ENCODE data around the gene FZR1.

FZR1 gene

DNA sequence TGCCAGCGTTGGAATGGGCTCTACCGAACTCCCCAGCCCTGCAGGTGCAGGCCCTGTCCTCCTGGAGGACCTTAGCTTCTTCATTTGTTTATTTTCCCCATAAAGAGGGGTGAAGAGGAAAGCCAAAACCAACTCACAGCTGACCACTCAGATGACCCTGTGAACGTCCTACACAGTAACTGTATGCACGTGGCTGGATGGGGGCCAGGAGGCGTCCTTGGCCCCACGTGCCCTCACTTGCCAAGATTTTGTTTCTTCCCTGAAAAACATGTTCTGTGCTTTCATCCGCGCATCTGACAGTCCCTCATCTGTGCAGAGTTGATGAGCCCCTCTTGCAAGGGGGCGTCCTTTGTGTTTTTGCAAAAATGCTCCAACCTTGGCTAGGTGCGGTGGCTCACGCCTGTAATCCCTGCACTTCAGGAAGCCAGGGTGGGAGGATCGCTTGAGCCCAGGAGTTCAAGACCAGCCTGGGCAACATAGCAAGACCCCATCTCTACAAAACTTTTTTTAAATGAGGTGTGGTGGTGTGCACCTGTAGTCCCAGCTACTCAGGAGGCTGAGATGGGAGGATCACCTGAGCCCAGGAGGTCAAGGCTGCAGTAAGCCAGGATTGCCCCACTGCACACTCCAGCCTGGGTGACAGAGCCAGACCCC, 27.6 kb downstream of the FZR1 start:
- DNase-seq: no peak

DNA sequence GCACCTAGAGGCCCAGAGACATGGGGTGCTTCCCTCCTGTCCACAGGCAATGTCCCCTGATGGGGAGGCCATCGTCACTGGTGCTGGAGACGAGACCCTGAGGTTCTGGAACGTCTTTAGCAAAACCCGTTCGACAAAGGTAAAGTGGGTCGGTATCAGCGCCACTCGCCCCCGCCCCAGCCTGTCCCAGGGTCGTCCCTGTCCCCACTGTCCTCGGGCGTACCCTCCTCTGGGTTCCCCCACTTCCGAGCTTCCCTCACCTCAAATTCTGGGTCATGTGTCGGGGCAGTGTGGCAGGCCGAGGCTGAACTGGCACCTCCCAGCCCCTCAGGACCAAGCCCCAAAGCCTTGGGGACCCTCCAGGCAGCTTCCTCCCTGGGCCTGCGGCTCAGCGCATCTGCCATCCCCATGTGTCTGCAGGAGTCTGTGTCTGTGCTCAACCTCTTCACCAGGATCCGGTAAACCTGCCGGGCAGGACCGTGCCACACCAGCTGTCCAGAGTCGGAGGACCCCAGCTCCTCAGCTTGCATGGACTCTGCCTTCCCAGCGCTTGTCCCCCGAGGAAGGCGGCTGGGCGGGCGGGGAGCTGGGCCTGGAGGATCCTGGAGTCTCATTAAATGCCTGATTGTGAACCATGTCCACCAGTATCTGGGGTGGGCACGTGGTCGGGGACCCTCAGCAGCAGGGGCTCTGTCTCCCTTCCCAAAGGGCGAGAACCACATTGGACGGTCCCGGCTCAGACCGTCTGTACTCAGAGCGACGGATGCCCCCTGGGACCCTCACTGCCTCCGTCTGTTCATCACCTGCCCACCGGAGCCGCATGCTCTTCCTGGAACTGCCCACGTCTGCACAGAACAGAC, 28.5 kb downstream of the FZR1 start:
- DNase-seq: no peak

DNA sequence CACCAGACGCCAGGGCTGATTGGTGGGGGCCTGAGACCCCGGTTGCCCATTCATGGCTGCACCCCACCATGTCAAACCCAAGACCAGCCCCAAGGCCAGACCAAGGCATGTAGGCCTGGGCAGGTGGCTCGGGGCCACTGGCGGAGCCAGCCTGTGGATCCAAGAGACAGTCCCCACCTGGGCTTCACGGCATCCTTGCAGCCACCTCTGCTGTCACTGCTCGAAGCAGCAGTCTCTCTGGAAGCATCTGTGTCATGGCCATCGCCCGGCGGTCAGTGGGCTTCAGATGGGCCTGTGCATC, 29.1 kb downstream of the FZR1 start:
- DNase-seq: no peak

DNA sequence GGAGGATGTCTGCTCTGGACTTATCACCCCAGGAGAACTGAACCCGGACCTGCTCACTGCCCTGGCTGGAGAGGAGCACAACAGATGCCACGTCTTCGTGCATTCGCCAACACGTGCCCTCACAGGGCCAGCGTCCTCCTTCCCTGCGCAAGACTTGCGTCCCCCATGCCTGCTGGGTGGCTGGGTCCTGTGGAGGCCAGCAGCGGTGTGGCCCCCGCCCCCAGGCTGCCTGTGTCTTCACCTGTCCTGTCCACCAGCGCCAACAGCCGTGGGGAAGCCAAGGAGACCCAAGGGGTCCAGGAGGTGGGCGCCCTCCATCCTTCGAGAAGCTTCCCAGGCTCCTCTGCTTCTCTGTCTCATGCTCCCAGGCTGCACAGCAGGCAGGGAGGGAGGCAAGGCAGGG, 29.5 kb downstream of the FZR1 start:
- DNase-seq: no peak

DNA sequence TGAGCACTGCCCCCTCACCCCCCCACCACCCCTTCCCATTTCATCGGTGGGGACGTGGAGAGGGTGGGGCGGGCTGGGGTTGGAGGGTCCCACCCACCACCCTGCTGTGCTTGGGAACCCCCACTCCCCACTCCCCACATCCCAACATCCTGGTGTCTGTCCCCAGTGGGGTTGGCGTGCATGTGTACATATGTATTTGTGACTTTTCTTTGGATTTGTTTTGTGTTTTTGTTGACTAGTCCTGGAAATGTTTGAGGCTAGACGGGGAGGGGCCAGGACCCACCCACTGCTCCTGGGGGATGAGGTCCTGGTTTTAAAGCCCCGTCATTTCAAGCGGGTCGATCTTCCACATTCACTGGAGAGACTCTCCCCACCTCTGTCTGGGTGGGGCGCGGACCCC, 29.9 kb downstream of the FZR1 start:
- no peak for DNase-seq

DNA sequence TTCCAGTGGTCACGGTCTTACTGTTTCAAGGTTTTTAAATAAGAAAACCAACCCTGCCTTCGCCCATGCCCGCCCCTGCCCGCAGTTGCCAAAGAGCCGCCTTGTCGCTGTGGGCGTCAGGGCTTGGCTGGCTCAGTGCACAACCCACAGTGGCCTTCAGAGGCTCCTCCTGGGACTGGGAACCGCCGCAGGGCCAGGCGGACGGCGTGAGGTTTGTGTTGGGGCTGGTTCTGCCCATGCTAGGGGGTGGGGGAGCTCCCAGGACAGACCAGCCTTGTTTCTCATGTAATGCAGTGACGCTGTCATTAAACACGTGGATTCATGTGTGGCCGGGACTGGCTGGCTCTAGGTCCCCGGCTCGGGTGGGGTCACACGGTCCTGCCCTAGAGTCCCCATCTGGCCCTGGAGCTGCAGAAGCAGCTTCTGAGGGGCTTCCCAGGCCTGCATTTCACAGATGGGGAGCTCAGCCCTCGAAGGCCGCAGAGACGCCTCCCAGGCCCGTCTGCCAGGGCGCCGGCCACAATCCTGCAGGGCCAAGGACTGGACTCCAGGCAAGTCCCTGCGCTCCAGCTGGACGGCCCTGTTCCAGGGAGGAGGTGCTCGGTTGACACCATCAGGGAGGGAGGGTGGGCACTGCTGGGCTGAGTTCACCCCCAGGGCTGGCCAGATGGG, 30.5 kb downstream of the FZR1 start:
- no peak for DNase-seq

DNA sequence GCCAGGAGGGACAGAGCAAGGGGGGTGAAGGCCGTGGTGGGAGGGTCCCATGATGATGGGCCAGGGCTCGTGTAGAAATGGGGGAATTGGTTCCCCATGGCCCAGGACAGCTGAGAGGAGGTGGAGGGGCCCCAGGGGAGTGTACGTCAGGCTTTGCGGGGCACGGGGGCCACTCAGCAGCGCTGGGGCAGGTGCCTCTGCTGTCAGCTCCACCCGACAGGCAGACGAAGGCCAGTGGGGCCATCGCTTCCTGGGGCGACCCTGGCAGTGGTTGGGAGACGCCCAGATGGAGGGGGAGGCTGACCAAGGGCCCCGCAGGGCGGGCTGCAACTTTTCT, 31.0 kb downstream of the FZR1 start:
- no peak for DNase-seq

DNA sequence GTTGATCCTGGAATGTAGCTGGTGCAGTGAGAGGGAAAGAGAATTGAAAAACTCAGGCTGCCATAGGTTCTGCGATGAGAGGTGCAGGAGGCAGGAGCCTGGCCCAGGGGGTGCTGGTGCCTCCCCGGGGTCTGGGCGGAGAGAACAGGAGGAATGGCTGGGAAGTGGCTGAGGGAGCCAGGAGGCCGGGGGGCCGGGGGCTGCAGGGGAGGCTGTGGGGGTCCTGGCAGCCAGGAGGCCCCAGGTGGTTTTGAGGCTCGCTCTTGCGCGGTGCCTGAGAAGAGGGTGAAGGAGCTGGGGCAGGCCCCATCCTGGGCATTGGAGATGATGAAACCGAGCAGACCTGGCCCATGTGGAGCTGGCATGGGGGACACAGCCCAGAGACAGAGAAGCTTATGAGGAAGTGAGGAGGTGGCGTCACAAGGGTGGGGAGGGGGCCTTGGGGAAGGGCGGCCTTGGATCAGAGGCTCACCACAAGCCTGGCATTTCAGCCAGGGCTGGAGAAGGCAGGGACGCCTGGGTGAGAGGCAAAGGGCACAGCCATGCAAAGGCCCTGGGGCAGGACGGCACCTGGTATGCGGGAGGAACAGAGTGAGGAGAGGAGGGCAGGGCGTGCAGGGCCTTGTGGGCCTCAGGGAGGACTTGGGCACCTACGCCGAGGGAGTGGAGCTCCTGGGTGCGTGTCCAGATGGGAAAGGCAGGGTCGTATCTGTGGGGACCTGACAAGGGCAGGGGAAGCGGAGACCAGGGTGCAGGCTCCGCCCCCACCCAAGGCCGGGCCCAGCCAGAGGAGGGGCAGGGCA, 31.5 kb downstream of the FZR1 start:
- DNase-seq: no peak

DNA sequence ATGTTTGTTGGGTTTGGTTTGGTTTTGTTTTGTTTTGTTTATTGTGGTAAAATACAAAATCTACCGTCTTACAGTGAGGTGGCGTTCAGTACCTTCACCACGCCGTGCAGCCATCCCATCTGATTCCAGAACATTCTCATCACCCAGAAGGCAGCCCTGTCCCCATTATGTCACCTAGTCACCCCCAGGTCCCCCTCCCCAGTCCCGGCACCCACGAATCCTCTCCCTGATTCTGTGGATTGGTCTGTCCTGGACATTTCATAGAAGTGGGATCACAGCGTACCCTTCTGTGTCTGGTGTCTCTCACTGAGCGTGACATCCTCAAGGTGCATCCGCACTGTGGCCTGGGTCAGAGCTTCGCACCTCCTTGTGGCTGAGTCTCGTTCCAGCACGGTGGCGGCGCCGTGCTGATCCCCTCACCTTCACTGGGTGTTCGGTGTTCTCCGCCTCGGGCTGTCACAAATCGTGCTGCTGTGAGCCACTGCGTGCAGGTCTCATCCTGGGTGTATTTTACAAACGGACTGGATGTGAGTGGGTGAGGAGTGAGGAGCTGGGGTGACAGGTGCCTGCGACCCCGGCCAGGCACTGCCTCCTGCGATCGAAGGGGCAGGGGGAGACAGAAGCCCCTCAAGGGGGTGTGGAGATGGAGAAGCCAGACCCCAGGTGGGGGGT, 32.3 kb downstream of the FZR1 start:
- no peak for DNase-seq

DNA sequence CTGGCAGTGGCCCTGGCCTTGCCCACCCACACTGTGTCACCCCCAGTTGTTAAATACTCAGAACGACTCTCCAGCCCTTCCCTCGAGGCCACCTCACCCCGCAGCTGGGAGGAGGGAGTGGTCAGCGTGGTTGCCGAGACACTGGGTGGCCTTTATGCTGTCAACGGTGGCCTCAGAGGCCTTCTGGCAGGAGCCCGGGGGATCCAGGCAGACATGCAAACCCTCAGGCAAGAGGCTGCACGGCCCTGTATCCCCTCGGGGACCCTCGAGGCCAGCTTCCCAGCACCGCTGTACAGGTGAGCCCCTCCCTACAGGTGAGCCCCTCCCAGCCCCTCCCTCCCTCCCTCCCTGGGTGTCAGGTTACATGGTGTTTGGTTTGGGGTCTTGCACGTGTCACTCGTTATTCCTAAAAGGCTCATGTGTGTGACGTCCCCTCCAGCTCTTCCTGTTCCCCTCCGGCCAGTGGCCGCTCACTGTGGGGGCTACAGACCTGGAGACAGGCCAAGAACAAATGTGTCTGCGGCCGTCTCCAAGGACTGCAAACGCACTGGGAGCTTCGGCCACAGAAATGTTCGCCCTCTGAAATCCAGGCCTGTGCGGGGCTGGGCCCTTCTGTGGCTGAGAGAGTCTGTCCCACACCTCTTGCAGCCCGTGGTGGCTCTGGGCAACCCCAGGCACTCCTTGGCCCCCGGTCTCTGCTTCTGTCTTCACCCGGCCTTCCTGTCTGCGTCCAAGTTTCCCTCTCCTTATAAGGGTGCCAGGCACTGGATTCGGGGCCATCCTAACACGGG, 33.0 kb downstream of the FZR1 start, which contains the start of gene TEKTIP1:
Gene TEKTIP1, plus strand, starts transcription at position 210 of the 791 bp plus-strand sequence. Its CDS starts 4 bp downstream, at position 214.
- DNase-seq: no peak

DNA sequence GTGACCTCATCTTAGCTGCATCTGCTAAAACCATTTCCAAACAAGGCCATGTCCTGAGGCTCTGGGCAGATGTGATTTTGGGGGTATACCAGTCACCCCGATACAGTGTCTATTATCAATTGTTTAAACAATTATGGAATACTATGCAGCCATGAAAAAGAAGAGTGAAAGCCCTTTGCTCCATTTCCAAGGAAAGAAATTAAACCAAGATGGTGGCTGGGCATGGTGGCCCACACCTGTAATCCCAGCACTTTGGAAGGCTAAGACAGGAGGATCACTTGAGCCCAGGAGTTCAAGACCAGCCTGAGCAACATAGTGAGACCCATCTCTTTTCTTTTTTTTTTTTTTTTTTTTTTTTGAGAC, 33.6 kb downstream of the FZR1 start:
- DNase-seq: no peak

DNA sequence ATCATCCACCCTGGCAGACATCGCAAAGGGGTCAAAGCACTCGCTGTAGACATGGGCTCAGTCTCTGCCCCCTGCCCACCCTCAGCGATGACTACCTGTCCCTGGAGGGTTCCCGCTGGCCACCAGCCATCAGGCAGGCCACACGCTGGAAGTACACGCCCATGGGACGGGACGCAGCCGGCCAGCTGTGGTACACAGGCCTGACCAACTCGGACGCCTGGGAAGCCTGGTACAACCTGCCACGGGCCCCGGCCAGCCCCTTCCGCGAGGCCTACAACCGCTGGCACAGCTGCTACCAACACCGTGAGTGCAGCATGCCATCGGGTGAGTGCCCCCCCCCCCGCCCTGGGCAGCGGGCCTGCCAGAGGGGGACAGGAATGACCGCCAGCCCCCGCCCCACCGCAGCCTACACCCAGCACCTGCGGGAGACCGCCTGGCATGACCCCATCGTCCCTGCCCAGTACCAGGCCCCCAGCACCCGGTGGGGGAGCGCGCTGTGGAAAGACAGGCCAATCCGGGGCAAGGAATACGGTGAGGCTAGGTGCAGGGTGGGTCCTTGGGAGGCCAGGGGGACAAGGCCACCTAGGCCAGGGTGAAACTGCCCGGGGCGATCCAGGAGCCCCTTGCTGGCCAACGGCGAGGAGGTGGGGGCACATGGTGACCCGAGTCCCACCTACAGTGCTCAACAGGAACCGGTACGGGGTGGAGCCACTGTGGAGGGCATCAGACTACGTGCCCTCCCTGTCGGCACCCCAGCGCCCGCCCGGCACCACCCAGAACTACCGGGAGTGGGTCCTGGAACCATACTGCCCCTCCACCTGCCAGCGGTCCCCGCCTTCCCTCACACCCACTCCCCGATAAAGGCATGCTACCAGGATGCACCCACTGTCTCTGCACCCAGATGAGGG, 37.3 kb downstream of the FZR1 start:
- no peak for DNase-seq

DNA sequence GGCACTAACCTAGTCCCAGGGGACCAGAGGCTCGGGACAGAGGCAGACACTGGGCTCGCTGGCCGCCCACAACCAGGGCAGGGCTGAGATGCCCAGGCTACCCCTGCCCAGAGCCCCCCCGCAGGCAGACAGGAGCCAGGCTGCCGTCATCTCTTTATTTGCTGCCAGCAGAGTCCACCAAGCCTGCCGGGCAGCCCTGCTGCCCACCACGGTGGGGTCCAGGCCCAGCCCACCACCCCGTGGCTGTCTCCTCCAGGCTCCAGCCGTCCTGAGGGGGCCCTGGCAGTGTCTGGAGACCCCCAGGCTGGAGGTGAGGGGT, 37.9 kb downstream of the FZR1 start:
- DNase-seq: no peak

DNA sequence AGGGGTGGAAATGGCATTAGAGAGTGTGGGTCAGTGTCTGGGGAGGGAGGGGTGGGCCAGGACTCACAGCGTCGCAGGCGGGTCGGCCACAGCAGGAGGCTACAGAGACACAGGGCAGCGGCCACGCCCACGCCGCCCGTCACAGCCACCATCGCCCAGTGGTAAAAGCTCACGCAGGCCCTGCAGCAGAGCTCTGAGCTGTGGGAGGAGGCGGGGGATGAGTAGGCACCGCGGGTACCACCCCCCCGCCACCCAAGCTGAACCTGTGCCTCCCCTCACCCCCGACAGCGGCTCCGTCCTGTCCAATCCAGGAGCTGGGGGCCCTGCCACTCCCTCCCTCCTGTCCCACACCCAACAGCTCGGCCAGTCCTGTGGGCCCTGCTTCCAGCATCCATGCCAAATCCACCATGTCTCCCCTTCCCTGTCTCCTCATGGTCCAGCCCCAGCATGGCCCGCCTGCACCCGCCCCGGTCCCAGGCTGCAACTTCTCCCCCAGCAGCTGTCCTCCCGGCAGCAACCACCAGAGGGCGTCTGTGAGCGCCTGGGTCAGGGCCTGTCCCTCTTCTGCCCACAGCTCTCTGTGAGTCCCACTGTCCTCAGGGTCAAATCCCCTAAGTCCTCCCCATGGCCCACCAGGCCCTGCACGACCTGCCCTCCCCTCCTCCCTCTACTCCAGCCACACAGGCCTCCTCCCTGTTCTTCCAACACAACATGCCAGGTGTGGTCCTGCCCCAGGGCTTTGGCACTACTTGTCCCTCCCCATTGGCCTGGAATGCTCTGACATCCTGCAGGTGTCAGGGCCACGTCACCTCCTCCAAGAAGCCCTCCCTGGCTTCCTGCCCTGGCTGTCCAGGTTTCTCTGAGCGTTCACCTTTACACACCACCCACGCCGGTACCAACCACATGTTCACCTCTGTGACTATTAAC, 38.9 kb downstream of the FZR1 start:
- no peak for DNase-seq

DNA sequence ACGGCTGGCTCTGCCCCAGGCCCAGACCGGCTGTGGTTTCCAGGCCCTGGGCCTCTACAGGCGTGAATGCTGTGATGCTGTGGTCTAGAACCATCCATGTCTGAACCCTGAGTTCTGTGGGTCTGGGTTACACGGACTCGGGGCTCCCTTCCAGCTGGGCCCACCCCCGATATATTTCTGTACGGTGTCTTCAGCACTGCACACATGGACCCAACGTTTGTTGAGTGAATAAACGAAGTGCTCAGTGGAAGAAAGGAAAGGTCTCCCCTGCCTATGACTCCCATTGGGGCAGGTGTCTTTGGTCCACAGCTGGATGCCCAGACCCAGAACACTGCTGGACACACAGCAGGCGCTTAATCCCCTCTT, 39.5 kb downstream of the FZR1 start:
- DNase-seq: no peak

DNA sequence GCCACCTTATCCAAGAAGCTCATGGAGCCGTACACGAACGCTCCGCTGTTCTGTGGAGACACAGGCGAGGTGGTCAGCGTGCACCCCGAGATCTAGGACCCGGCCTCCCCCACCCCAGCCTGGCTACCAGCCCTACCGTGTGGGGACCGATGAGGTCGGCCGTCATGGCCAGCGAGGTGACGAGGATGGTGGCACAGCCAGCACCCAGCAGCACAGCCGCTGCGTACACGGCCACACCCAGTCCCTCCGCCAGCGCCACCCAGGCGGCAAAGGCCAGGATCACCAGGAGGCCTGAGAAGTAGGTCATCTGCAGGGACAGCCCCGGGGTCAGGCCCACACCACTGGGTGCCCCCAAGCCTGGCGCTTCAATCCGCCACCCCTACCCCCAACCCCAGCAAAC, 40.0 kb downstream of the FZR1 start:
- no peak for DNase-seq

DNA sequence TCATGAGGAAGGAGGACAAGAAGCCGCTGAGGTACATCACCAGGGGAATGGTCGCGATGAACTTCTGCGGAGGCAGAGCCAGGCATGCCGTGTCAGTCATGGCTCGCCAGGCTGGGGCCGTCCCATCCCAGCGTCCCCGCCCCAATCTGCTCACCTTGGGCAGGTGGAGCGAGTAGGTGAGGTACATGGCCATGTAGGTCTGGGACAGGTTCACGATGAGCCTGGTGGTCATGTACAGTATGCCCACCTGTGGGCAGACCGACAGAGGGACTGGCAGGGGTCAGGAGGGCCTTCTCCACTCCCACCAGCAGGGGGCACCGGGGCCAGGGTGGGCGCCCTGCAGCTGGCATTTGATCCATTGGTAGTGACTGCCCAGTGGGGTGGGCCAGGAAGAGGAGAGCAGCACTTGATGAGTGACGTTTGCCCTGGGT, 41.2 kb downstream of the FZR1 start:
- DNase-seq: no peak

DNA sequence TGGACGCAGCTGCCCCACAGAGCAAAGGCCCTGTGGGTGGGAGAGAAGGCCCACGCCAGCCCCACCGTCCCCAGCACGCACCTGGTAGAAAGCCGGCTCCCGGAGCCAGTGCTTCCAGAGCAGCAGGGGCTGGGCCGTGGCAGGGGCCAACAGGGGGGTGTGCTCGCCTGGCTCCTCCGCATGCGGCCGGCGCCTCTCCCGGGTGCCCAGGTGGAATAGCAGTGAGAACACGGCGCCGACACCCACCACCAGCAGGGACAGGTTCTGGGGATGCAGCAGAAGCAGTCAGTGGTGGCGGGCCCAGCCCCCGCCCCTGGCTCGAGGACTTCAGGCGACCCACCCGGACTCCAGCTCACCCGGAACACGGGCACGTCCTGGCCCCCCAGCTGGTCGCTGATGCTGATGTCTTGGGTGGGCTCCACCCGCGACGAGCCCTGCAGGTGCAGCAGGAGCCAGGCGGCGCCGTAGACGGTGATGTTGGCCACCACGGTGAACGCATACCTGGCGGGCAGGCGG, 41.7 kb downstream of the FZR1 start:
- DNase-seq: no peak

DNA sequence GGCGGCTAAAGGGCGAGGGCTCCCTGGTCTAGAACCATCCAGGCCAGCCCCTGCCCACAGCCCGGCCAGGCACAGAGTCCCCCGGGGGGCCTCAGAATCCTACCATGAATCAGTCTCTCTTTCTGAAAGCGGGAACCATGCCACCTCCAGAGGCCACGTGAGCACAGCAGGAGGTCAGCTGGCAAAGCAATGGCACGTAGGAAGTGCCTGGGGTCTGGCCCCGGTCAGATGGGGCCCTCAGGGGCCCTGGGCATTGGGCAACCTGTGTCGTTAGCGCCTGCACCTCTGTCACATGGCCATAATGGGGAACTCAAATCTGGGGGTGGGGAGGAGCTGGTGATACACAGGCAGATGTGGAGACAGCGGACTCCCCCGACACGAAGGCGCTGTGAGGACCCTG, 42.5 kb downstream of the FZR1 start:
- no peak for DNase-seq

DNA sequence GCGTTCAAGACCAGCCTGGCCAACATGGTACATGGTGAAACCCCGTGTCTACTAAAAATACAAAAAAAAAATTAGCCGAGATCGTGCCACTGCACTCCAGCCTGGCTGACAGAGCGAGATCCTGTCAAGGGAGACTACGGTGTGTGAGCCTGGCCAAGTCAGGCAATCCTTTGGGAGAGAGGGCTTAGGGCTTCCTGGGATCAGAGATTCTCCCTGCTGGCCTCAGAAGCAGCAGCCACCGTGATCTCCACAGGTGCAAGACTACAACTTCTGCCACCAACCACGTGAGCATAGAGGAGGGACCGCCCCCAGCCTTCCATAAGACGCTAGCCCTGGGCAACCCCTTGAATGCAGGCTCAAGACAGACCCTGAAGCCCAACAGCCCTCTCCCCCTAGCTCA, 43.7 kb downstream of the FZR1 start:
- no peak for DNase-seq

Measured in NCI-H1048 (cell line).